Inferior parietal cortex (tissue), 1 donor: ENCODE measurements around the gene PHYKPL.
A peak's percentile ranks its signal among the peaks of the same experiment; 100 is the strongest.

Source experiments
- DNase-seq: peaks from one replicate; pipeline ENCODE4 v3.0.0-alpha.2; 2016; ENCODE audit errors: extremely low spot score

Gene PHYKPL

GRCh38 chr5:178191661-178192060 is 40.9 kb downstream of the PHYKPL start:
- no peak for DNase-seq

- no peak for DNase-seq
Observed at GRCh38 chr5:178189433-178189832, 43.2 kb downstream of the PHYKPL start.

- DNase-seq, result no peak
Observed at GRCh38 chr5:178187014-178187413, 45.6 kb downstream of the PHYKPL start, which contains the start of gene GMCL2. GMCL2 (minus strand) TSS chr5:178187371; CDS start chr5:178187299, 72 bp downstream.

- no peak for DNase-seq
Observed at GRCh38 chr5:178186427-178186826, 46.2 kb downstream of the PHYKPL start.

GRCh38 chr5:178182158-178182876 is 50.3 kb downstream of the PHYKPL start:
- DNase-seq, result no peak

- DNase-seq, result no peak
Observed at GRCh38 chr5:178180141-178180863, 52.3 kb downstream of the PHYKPL start.

- no peak for DNase-seq
Observed at GRCh38 chr5:178177569-178177968, 55.0 kb downstream of the PHYKPL start.

GRCh38 chr5:178176791-178177190 is 55.8 kb downstream of the PHYKPL start:
- no peak for DNase-seq

- DNase-seq, result no peak
Observed at GRCh38 chr5:178174456-178174855, 58.1 kb downstream of the PHYKPL start.

GRCh38 chr5:178170455-178170854 is 62.1 kb downstream of the PHYKPL start:
- no peak for DNase-seq

GRCh38 chr5:178165581-178165980 is 67.0 kb downstream of the PHYKPL start:
- no peak for DNase-seq

- DNase-seq, result peak; percentile 89
Observed at GRCh38 chr5:178163772-178164735, 68.5 kb downstream of the PHYKPL start.

GRCh38 chr5:178162481-178162880 is 70.1 kb downstream of the PHYKPL start:
- DNase-seq, result no peak

GRCh38 chr5:178160176-178160575 is 72.4 kb downstream of the PHYKPL start:
- no peak for DNase-seq
